Measurements from ENCODE around the gene KCNJ9. TPM values are rescaled to one million over a fixed set of nuclear protein-coding genes. Genes with fewer than 3 reads are reported as not detected.

Gene KCNJ9
- total and polyA plus RNA-seq, 2 donors (not counting 3 experiments of a cell fraction or from before 2014, with no cell fraction given) = not detected

DNA sequence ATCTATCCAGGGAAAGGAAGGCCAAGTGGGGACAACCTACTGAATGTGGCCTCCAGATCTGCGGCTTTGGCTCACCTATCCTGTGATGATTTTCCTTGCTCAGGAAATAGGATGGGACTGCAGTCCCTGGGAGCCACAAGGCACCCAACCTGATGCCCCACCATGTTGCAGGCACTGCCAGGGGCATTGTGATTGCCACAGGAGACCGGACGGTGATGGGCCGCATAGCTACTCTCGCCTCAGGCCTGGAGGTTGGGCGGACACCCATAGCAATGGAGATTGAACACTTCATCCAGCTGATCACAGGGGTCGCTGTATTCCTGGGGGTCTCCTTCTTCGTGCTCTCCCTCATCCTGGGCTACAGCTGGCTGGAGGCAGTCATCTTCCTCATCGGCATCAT, 46.0 kb downstream of the KCNJ9 start:
- H2AFZ ChIP-seq (ENCODE audit: low read depth, low read length) = no peak overlapping the region
- BruUV-seq (replicated peaks) = no TSS peak
- ChIA-PET CTCF (interaction anchor here (0.9 to 1.2 kb wide), 3 partner anchors 15 to 66 kb away, joined by 3 to 4 read pairs (median 3); no protein-coding TSS in a partner anchor), POLR2A (no interaction called here)
- TF ChIP-seq EZH2 (IDR thresholded peaks at IDR 0.05; ENCODE audit: borderline replicate concordance, low read depth, low read length, severe bottlenecking) (no peak), MYC (IDR thresholded peaks at IDR 0.05; ENCODE audit: low read depth, low read length) (no peak), GATA2 (IDR thresholded peaks at IDR 0.05; ENCODE audit: insufficient read depth, insufficient read length, low read depth, low read length) (no peak), JUN (IDR thresholded peaks at IDR 0.05; ENCODE audit: borderline replicate concordance, insufficient read depth, insufficient read length, low read depth) (no peak), POLR2AphosphoS5 (IDR thresholded peaks at IDR 0.05; ENCODE audit: insufficient read depth, low read depth, low read length) (no peak), CTCF (IDR thresholded peaks at IDR 0.05; ENCODE audit: extremely low read depth in 1 of 2, insufficient read depth in 1 of 2, low read depth in 1 of 2, low read length in 2 of 2) (no peak), POLR2A (IDR thresholded peaks at IDR 0.05; ENCODE audit: low read depth, low read length) (no peak), MAX (IDR thresholded peaks at IDR 0.05; ENCODE audit: insufficient read depth, insufficient read length) (no peak), FOS (IDR thresholded peaks at IDR 0.05; ENCODE audit: borderline replicate concordance, insufficient read depth, low read length) (no peak)
- FAIRE-seq = no peak
- H3K27ac ChIP-seq (ENCODE audit: insufficient read depth, low read depth, low read length) = no peak overlapping the region
- intact Hi-C loops (cut with micrococcal nuclease) (no loop called here), dilution Hi-C loops (cut with MboI; ENCODE audit: extremely low pct_ligation_motif_present, low sequenced_read_pairs) (no loop called here)
- no peak overlapping the region for H3K4me2 ChIP-seq (ENCODE audit: insufficient read depth, low read length)
- DNase-seq (ENCODE audit: low read depth, low spot score) = no peak
- H3K36me3 ChIP-seq (ENCODE audit: control insufficient read depth in 2 of 2, extremely low read depth in 1 of 2, insufficient read depth in 2 of 2, low read length in 2 of 2) = no peaks in the 10 kb centered on the region
- H3K27me3 ChIP-seq (ENCODE audit: control insufficient read depth in 2 of 2, insufficient read depth in 2 of 2, low read length in 2 of 2) = no peaks in the 10 kb centered on the region
- no peak overlapping the region for H3K4me3 ChIP-seq (replicated peaks in 1 of 3; ENCODE audit: insufficient read depth in 1 of 3, low read depth in 1 of 3, low read length in 3 of 3)
- H3K79me2 ChIP-seq (ENCODE audit: control insufficient read depth, insufficient read depth, low read length) = no peaks in the 10 kb centered on the region
- H4K20me1 ChIP-seq (replicated peaks; ENCODE audit: control insufficient read depth, extremely low read depth, insufficient read depth, low read length) = no peaks in the 10 kb centered on the region
- H3K4me1 ChIP-seq (ENCODE audit: control insufficient read depth, extremely low read depth, insufficient read depth, low read length) = no peaks in the 10 kb centered on the region
- no peaks in the 10 kb centered on the region for H3K9me1 ChIP-seq (replicated peaks; ENCODE audit: control insufficient read depth, extremely low read depth, insufficient read depth, low read length)
- H3K9me3 ChIP-seq (replicated peaks; ENCODE audit: control insufficient read depth, insufficient read depth, low read length) = no peaks in the 10 kb centered on the region
- H3K9ac ChIP-seq (replicated peaks; ENCODE audit: extremely low read depth, insufficient read depth, low read length) = no peak overlapping the region
